ENCODE results near the gene TGFBR3L.

TGFBR3L gene

DNA sequence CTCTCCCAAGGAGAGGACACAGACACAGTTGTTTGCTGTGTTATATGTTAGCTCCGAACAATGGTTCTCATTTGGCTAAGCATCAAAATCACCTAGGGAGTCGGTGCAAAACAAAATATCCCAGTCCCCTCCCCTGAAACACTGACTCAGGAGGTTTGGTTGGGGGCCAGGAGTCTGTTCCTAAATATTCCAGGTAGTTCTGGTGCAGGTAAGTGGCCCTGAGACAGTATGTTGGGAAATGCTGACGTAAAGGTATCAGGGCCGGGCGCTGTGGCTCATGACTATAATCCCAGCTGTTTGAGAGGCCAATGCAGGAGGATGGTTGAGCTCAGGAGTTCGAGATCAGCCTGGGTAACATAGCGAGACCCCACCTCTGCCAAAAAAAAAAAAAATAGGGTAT is 13.3 kb upstream of the TGFBR3L start:
- no peak for TF ChIP-seq CTCF (IDR thresholded peaks at IDR 0.05; ENCODE audit: low read depth, low read length)
- H3K4me3 ChIP-seq (ENCODE audit: low read depth, low read length): no peak overlapping the region

DNA sequence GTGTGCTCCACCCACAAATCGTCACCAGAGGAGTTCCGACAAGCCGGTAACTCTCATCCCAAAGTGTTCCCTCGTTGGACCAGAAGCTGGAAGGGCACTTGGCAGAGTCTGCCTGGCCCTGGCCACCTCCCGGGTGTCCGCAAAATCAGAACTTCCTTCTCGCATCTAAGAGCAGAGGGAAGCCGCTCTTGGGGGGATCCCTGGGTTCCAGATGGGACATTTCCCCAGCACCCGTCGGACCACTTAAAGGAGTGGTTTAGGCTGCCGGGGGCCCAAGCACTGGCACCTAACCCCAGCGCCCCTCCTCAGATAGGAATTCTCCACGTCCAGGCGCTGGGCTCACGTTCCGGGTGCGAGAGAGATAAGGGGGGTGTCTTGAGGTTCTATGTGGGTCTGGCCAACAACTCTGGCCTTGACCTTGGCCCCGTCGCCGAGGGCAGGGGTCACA is 11.8 kb upstream of the TGFBR3L start:
- H3K4me3 ChIP-seq (ENCODE audit: low read depth, low read length): peak overlapping the region; percentile 75
- no peak for TF ChIP-seq CTCF (IDR thresholded peaks at IDR 0.05; ENCODE audit: low read depth, low read length)

- H3K4me3 ChIP-seq (ENCODE audit: low read depth, low read length): peak within 1 kb of the TSS; percentile 81
Measured at GRCh38 chr19:7903244-7904073, 11.2 kb upstream of the TGFBR3L start, which contains the start of gene MAP2K7. MAP2K7 (plus strand) TSS chr19:7903877; CDS start chr19:7903945, 68 bp downstream.

DNA sequence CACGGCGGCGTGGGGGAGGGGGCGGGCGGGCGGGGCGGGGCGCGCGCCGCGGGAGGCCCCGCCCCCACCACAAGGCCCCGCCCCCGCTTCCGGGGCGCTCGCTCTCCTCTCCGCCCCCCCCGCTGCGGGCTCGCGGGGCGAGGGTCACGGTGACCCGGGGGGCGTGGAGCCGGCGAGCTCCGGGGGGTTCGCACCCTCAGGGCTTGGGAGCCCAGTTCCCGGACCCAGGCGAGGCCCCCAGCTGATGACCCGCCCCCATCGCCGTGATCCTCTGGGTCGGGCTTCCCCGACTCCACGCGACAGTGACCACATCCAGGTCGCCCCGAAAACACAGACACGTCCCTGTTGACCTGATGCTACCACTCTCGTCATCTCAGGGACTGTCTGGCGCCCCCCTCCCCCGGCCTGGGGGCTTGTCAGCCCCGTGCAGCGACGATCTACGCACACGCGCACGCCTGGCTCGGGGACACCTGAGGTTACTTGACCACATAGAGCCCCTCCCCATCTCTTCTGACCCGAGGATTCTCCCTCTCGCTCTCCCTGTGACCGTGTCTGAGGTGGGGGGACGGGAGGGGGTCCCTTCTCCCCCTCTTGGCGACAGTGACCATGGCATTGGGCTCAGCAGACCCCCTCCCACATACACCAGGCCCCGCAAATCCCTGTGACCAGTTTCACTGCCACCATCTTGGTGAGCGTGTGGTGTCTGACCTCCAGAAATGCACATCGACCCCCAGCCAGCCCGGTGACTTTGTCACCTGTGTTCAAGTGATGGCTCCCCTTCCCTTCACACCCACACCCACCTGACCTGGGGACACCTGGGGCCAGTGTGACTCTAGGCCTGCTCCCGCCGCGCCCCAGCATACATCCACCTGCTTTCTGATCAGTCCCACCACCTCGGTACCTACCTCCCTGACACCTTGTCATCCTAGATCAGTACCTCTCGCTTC is 10.3 kb upstream of the TGFBR3L start:
- H3K4me3 ChIP-seq (ENCODE audit: low read depth, low read length): peak overlapping the region; percentile 81
- no peak for TF ChIP-seq CTCF (IDR thresholded peaks at IDR 0.05; ENCODE audit: low read depth, low read length)

More at GRCh38 chr19:7903244-7904073, 11.2 kb upstream of the TGFBR3L start, which contains the start of gene MAP2K7:
- TF ChIP-seq CTCF (IDR thresholded peaks at IDR 0.05; ENCODE audit: low read depth, low read length): no peak

- H3K4me3 ChIP-seq (ENCODE audit: low read depth, low read length): peak overlapping the region; percentile 81; the same call in 1 of the 2 replicates
- no peak for TF ChIP-seq CTCF (IDR thresholded peaks at IDR 0.05; ENCODE audit: low read depth, low read length)
Measured at GRCh38 chr19:7905268-7905667, 9.4 kb upstream of the TGFBR3L start.

DNA sequence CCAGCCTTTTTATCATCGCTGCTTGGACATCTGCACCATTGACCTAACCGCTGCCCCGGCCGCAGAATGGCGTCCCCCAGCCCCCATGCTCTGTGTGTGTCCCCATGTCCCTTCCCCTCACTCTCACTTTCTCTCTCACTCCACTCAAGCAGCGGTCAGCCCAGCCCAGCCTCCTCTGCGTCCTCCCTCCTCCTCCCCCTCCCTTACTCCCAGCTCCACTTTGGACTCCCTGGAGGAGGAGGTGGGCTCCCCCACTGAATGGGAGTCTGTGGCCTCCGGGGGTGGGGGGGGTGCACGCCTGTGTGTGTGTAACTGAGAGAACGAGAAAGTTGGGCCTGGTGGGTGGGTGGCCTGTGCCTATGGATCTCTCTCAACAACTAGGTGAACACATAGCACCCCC is 8.8 kb upstream of the TGFBR3L start:
- TF ChIP-seq CTCF (IDR thresholded peaks at IDR 0.05; ENCODE audit: low read depth, low read length): no peak
- H3K4me3 ChIP-seq (ENCODE audit: low read depth, low read length): no peak overlapping the region
